Measurements from ENCODE around the gene THRB. TPM values are rescaled to one million over a fixed set of nuclear protein-coding genes. Genes with fewer than 3 reads are reported as not detected.

The THRB gene
- total RNA-seq, 1 donor from 2014 or later: 0.56 TPM

GRCh38 chr3:24475925-24476324 is 18.7 kb downstream of the THRB start:
- Mint-ChIP-seq H3K4me3 (ENCODE audit: unreplicated experiment) (no peak overlapping the region), H3K27ac (ENCODE audit: unreplicated experiment) (no peak overlapping the region), H3K4me1 (ENCODE audit: low read depth, unreplicated experiment) (no peaks in the 10 kb centered on the region), H3K27me3 (ENCODE audit: unreplicated experiment) (peaks cover 1% of the 10 kb centered on the region), H3K9me3 (ENCODE audit: unreplicated experiment) (no peaks in the 10 kb centered on the region), H3K36me3 (ENCODE audit: unreplicated experiment) (no peaks in the 10 kb centered on the region)
- DNase-seq: no peak
- TF ChIP-seq CTCF (IDR thresholded peaks at IDR 0.05; ENCODE audit: partially characterized antibody, unreplicated experiment): no peak

GRCh38 chr3:24474862-24475261 is 19.8 kb downstream of the THRB start:
- H3K9me3 Mint-ChIP-seq (ENCODE audit: unreplicated experiment): no peaks in the 10 kb centered on the region
- TF ChIP-seq CTCF (IDR thresholded peaks at IDR 0.05; ENCODE audit: partially characterized antibody, unreplicated experiment): no peak
- H3K36me3 Mint-ChIP-seq (ENCODE audit: unreplicated experiment): no peaks in the 10 kb centered on the region
- DNase-seq: no peak
- no peaks in the 10 kb centered on the region for H3K4me1 Mint-ChIP-seq (ENCODE audit: low read depth, unreplicated experiment)
- H3K4me3 Mint-ChIP-seq (ENCODE audit: unreplicated experiment): no peak overlapping the region
- peaks cover 1% of the 10 kb centered on the region for H3K27me3 Mint-ChIP-seq (ENCODE audit: unreplicated experiment)
- H3K27ac Mint-ChIP-seq (ENCODE audit: unreplicated experiment): no peak overlapping the region

- Mint-ChIP-seq H3K27me3 (ENCODE audit: unreplicated experiment) (peaks cover 1% of the 10 kb centered on the region), H3K27ac (ENCODE audit: unreplicated experiment) (no peak overlapping the region), H3K36me3 (ENCODE audit: unreplicated experiment) (no peaks in the 10 kb centered on the region), H3K4me1 (ENCODE audit: low read depth, unreplicated experiment) (no peaks in the 10 kb centered on the region), H3K4me3 (ENCODE audit: unreplicated experiment) (no peak overlapping the region), H3K9me3 (ENCODE audit: unreplicated experiment) (no peaks in the 10 kb centered on the region)
- no peak for DNase-seq
- no peak for TF ChIP-seq CTCF (IDR thresholded peaks at IDR 0.05; ENCODE audit: partially characterized antibody, unreplicated experiment)
Observed at GRCh38 chr3:24472358-24472757, 22.3 kb downstream of the THRB start.

DNA sequence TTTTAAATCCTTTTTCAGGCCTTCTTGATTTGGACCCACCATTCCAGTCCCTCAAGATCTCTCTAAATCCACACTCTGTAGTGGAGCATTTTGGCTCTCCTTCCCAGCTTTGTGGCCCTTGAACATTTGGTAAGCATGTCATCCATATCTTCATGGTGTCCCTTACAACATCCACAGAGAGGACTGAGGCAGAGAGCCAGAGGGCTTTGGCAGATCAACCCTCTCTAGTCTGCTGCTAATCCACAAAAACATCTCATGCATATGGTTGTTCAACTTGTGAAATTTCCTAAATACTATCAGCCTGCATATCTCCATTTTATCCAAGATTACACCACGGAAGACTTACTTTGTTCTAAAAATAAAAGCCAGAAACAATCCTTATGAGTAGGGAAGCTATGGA is 23.2 kb downstream of the THRB start:
- no peaks in the 10 kb centered on the region for H3K36me3 Mint-ChIP-seq (ENCODE audit: unreplicated experiment)
- no peaks in the 10 kb centered on the region for H3K4me1 Mint-ChIP-seq (ENCODE audit: low read depth, unreplicated experiment)
- no peak overlapping the region for H3K27ac Mint-ChIP-seq (ENCODE audit: unreplicated experiment)
- TF ChIP-seq CTCF (IDR thresholded peaks at IDR 0.05; ENCODE audit: partially characterized antibody, unreplicated experiment): no peak
- H3K9me3 Mint-ChIP-seq (ENCODE audit: unreplicated experiment): no peaks in the 10 kb centered on the region
- no peak for DNase-seq
- no peak overlapping the region for H3K4me3 Mint-ChIP-seq (ENCODE audit: unreplicated experiment)
- H3K27me3 Mint-ChIP-seq (ENCODE audit: unreplicated experiment): peaks cover 1% of the 10 kb centered on the region

DNA sequence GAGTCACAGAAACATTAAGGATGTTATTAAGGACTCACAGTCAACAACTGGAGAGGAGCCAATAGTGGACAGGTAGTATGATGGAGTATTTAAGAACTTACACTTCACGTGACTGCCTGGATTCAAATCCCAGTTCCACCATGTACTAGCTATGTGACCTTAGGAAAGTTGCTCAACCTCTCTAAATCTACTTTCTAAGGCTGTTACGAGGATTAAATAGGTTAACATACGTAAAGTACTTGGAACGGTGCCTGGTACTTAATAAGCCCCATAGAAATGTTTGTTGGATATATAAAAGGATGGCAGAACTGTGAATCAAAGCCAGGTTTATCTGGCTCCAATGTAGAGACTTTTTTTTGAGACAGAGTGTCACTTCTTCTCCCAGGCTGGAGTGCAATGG is 24.4 kb downstream of the THRB start:
- no peak overlapping the region for H3K27ac Mint-ChIP-seq (ENCODE audit: unreplicated experiment)
- TF ChIP-seq CTCF (IDR thresholded peaks at IDR 0.05; ENCODE audit: partially characterized antibody, unreplicated experiment): no peak

More for the DNA sequence above, 24.4 kb downstream of the THRB start:
- no peak overlapping the region for H3K4me3 Mint-ChIP-seq (ENCODE audit: unreplicated experiment)
- H3K9me3 Mint-ChIP-seq (ENCODE audit: unreplicated experiment): no peaks in the 10 kb centered on the region
- no peaks in the 10 kb centered on the region for H3K4me1 Mint-ChIP-seq (ENCODE audit: low read depth, unreplicated experiment)
- H3K36me3 Mint-ChIP-seq (ENCODE audit: unreplicated experiment): no peaks in the 10 kb centered on the region
- no peak for DNase-seq
- peaks cover 1% of the 10 kb centered on the region for H3K27me3 Mint-ChIP-seq (ENCODE audit: unreplicated experiment)

Measured in glutamatergic neuron (in vitro differentiated cells).